NOMO-1 (cell line): ENCODE results near the gene GRIK4.

ENCODE experiments used
- DNase-seq, 2 experiments: peaks; one replicate each; lab custom pipeline; 2025; ENCODE audit not compliant: unreplicated experiment in 2 of 2; lab: John Stamatoyannopoulos, UW

The GRIK4 gene

GRCh38 chr11:120958185-120958584, 446.6 kb downstream of the GRIK4 start:
- DNase-seq: no peak

GRCh38 chr11:120959189-120959588, 447.6 kb downstream of the GRIK4 start:
- DNase-seq: no peak

DNA sequence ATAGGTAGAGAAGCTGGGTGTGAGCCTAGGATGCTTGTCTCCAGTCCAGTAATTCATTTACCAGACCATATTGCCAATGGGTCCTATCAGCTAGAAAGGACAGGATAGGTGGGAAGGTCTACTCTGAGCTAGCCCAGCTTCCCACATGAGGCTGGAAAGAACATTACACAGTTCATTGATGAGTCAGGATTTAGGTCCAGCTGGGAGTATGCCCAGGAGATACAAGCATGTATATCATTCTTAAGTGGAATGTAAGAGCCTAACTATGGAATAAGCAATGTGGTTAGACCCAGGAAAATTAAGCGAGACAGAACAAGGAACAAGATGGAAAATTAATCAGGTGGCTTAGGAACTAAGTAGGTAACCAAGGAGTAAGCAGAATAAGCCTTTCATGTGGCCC, 453.3 kb downstream of the GRIK4 start:
- DNase-seq: no peak

- no peak for DNase-seq
These were observed 455.3 kb downstream of the GRIK4 start for GRCh38 chr11:120966840-120967239.

DNA sequence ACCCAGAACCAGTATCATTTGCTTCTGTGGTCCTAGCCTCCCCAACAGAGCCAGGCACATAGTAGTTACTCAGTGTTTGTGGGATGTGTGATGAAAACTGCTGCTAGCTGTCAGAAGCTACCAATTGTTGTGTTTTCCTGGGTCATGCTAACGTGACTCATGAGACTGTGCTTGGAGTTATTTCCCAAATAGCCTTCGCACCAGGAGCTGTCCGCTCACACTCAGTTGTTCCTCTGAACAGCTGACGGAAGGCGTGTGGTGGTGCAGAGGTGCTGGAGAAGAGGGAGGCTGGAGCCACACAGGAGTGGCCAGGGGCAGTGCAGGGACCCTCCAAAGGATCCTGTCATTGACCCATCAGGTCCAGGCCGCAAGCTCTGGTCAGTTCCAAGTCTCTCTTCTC, 458.4 kb downstream of the GRIK4 start:
- DNase-seq: no peak

DNA sequence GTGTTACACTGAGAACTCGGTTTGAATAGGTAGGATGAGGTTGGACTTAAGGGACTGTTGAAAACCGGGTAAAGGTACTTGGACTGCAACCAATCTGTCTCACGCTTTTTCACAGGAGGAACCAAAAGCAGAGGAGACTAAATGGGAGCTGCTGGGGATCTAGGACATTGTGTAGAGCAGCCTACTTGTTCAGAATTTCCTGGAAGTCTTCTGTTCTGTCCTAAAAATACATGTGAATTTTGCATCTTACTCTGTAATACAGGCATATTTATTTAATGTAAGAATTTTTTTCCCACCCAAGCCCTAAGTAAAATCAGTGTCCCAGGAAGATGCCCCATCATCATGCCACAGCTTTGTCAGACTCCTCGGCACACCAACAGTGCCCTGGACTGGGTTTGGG, 460.3 kb downstream of the GRIK4 start:
- DNase-seq: no peak

DNA sequence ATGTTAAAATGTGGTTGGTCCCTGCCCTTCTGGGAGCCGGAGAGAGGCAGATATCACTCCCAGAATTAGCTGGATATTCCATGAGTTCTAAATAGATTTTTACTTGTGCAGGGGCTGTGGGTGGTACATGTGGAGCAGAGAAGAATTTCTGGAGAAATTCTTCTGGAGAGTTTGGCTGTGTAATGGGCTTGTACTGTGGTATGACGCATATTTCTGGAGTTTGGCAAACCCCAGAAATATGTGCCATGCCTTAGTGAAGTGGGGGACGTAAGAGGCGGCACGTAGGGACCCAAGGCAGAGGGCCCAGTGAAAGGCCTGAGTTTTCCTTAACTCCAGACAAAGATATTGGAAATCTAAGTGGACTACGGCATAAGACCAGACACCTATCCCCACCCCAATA, 461.1 kb downstream of the GRIK4 start:
- DNase-seq: no peak

DNA sequence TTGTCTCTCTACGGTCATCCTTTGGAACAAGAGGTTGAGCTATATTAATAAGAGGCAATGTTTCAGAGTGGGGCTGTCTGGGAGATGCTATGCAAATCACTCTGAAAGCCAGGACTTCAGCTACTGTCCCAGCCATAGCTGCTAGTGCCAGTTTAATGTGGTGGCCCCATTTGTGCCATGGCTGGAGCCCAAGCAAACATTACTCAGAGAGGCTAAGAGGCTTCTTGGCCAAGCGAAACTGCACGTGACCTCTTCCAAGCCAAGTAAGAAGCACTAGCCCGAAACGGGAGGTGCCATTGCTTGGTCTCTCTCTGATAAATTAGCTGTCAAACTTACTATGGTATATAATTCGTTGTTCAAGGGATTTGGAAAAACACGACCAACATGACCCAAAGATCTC, 462.0 kb downstream of the GRIK4 start:
- DNase-seq: no peak

- DNase-seq: no peak
These were observed 462.9 kb downstream of the GRIK4 start for GRCh38 chr11:120974466-120974865.

GRCh38 chr11:120974965-120975364, 463.4 kb downstream of the GRIK4 start:
- DNase-seq: no peak

- no peak for DNase-seq
These were observed 466.0 kb downstream of the GRIK4 start for GRCh38 chr11:120977266-120978137.

DNA sequence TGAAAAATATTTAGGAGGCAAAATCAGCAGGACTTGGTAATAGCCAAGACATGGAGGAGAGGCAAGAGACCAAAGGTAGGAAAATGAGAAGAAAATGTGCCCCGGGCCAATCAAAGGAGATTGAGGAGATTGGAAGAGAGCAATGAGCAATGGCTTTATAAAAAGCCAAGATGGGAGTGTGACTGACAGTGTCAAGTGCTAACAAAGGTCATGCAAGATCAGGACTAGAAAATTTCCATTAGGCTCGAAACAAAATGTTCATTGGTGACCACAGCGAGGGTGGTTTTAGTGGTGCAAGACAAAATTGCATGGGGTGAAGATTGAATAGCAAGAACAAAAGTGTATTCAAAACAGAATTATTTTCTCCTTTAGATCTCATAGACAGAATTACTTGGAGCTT, 467.2 kb downstream of the GRIK4 start:
- no peak for DNase-seq

- DNase-seq: peak; percentile 43 to 53
These were observed 474.4 kb downstream of the GRIK4 start for GRCh38 chr11:120985718-120986569.

- no peak for DNase-seq
These were observed 477.1 kb downstream of the GRIK4 start for GRCh38 chr11:120988603-120989002.

DNA sequence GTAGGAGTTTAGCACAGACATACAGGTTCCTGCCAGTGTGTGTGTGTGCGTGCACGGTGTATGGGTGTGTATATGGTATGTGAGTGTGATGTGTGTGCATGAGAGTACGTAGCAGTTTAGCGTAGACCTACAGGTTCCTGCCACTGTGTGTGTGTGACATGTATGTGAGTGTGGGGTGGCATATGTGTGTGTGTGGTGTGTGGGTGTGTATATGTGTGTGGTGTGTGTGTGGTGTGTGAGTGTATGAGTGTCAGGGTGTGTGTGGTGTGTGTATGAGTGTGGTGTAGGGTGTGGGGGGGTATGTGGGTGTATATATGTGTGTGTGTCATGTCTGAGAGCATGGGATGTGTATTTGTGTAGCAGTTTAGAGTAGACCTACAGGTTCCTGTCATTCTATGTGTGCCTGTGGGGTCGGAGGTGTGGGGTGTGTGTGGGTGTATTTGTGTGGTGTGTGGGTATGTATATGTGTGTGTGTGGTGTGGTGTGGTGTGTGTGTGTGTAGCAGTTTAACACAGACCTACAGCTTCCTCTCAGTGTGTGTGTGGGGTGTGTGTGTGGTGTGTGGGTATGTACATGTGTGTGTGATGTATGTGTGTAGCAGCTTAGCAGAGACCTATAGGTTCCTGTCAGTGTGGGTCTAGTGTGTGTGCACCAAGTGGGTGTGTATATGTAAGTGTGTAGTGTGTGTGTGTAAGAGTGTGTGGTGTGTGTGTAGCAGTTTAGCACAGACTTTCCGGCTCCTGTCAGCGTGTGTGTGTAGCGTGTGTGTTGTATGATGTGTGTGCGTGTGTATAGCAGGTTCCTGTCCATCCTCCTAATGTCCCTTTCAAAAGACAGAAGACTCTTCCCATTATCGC, 480.5 kb downstream of the GRIK4 start:
- no peak for DNase-seq

GRCh38 chr11:120994091-120994859, 482.7 kb downstream of the GRIK4 start:
- no peak for DNase-seq

GRCh38 chr11:120995184-120995583, 483.6 kb downstream of the GRIK4 start:
- DNase-seq: no peak

GRCh38 chr11:120996973-120997372, 485.4 kb downstream of the GRIK4 start:
- no peak for DNase-seq

GRCh38 chr11:120998581-120998980, 487.0 kb downstream of the GRIK4 start:
- DNase-seq: no peak

- DNase-seq: no peak
These were observed 492.8 kb downstream of the GRIK4 start for GRCh38 chr11:121004206-121004840.
